GM21360 (cell line): ENCODE results near the gene CAGE1.
"Not testable (repeated sequence)": the region's sequence is repeated elsewhere in the genome, so short reads cannot be mapped to it uniquely, and the experiment has no call there.

Experiments
- ATAC-seq: cut with Tn5 transposase; IDR thresholded peaks from one replicate; pipeline ENCODE4 v1.9.1; 2021; ENCODE audit warnings: mild to moderate bottlenecking, moderate library complexity; ENCODE audit not compliant: unreplicated experiment

The CAGE1 gene

GRCh38 chr6:7410851-7411250 is 21.3 kb upstream of the CAGE1 start:
- ATAC-seq = no peak

- ATAC-seq = no peak
Observed at GRCh38 chr6:7409740-7410139, 20.2 kb upstream of the CAGE1 start.

GRCh38 chr6:7406743-7407142 is 17.2 kb upstream of the CAGE1 start:
- ATAC-seq = no peak

- no peak for ATAC-seq
Observed at GRCh38 chr6:7404546-7404945, 15.0 kb upstream of the CAGE1 start.

DNA sequence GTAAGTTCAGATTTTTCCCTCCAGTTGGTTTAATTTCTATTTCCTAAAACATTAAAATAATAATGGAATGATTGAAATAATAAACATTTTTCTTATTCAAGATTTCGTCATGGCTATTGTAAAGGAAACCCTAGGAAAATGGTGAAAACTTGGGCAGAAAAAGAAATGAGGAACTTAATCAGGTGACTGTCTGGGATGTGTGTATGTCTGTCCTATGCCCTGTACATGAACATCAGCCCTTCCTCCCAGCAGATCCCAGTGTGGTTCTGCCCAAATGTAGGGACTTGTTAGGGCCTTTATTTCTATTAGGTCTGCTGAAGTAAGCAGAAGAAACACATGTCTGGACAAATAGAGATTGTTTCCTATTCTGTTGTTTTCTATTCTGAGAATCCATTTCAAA is 13.2 kb upstream of the CAGE1 start:
- ATAC-seq = no peak

GRCh38 chr6:7401075-7401474 is 11.5 kb upstream of the CAGE1 start:
- no peak for ATAC-seq

GRCh38 chr6:7392402-7392801 is 2.9 kb upstream of the CAGE1 start:
- ATAC-seq = no peak

DNA sequence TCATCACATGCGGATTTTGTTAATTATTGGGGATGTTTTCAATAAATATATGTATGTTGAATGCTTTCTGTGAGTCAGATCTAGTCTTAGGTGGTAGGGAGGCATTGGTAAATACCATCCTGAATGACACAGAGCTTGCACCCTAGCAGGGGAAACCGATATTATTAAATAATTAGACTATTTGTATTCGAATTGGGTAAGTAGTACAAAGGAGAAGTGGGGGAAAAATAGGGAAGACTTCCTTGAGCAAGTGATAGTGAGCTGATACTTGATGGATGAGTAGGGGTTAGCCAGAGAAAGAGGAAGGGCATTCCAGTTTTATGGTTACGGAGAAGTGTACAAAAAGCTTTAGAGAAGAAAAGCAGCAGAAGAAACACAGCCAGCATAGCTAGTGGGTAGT is 1.6 kb upstream of the CAGE1 start:
- no peak for ATAC-seq

- peak; percentile 4 for ATAC-seq
Observed at GRCh38 chr6:7390226-7390878, 810 bp upstream of the CAGE1 start.

DNA sequence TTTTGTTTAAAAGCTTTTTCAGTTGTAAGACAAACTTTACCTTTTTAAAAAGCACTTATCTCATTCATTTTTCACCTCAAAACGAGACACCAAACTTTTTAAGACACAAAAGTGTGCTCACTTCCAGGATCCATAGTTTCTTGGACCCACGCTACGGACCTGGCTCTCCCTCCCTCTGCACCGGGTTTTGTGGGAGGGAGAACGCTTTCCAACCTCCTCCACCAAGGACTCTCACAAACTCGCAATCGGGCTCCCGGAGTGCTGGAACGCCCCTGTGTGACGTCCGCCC is 436 bp downstream of the CAGE1 start:
- ATAC-seq = no peak

DNA sequence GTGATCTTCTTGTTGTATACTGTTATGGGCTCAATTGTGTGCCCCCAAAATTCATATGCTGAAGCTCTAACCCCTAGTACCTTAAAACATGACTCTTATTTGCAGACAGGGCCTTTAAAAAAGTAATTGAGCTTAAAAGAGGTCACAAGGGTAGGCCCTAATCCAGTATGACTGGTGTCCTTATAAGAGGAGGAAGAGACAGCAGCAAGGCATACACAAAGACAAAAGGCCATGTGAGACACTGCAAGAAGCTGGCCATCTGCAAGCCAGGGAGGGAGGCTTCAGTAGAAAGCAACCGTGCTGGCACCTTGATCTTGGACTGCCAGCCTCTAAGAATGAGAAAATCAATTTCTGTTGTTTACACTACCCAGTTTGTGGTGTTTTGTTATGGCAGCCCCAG is 8.4 kb downstream of the CAGE1 start:
- no peak for ATAC-seq

- ATAC-seq = no peak
Observed at GRCh38 chr6:7378740-7379139, 10.8 kb downstream of the CAGE1 start.

DNA sequence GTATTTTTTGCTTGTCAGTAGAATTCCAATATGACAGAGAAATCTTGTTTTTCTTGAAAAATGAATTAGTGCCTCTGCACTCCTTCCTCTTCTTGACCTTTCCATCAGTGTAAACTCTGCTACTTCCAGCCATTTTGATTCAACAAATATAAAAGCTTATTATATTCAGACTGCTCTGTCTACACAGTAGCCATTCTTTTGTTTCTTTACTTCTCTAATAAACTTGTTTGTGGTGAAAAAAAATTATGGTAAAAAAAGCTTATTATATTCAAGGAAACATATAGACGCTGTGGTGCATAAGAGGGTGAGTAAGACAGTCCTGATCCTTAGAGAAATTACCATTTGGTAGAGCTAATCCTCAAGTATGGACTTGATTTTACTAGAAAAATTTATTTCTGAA is 11.6 kb downstream of the CAGE1 start:
- no peak for ATAC-seq

DNA sequence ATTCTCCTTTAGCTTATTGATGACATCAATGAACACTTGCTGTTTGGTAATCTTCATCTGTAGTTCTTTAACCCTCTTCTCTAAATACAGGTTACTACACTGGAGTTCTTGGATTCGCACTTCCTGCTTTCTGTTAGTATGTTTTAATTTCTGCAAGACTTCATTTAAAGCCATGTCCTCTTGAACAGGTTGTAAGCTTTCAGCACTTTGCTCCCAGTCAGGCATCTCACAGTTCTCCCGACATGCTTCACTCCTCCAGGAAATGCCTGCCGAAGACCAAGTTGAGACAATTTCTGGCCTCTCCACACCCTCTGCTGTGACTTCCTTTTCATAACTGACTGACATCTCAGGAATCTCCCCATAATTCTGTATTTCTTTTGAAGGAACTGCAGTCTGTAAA is 15.8 kb downstream of the CAGE1 start:
- no peak for ATAC-seq

GRCh38 chr6:7367408-7367807 is 22.1 kb downstream of the CAGE1 start:
- no peak for ATAC-seq

GRCh38 chr6:7351916-7352315 is 37.6 kb downstream of the CAGE1 start:
- ATAC-seq = not testable (repeated sequence)

DNA sequence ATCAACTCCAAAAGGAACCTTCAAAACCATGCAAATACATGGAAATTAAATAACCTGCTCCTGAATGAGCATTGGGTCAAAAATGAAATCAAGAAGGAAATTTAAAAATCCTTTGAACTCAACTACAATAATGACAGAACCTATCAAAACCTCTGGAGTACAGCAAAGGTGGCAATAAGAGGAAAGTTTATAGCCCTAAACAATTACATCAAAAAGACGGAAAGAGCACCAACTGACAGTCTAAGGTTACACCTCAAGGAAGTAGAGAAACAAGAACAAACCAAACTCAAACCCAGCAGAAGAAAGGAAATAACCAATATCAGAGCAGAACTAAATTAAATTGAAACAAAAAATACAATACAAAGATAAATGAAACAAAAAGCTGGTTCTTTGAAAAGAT is 39.0 kb downstream of the CAGE1 start:
- ATAC-seq = not testable (repeated sequence)

DNA sequence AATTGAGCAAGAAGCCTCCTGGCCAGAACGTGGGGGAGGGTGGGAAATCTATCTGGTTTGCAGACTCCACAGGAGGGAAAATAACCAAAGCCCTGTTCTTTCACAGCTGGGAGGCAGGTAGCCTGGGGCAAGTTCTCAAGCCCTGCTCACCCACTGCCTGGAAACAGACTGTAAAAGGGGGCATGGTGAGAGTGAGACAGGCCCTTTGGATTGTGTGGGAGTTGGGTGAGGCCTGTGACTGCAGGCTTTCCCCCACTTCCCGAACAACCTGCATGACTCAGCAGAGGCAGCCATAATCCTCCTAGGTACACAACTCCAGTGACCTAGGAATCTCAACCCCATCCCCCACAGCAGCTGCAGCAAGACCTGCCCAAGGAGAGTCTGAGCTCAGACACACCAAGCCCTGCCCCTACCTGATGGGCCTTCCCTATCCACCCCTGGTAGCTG is 42.0 kb downstream of the CAGE1 start:
- not testable (repeated sequence) for ATAC-seq

GRCh38 chr6:7344773-7345450 is 44.6 kb downstream of the CAGE1 start:
- not testable (repeated sequence) for ATAC-seq

DNA sequence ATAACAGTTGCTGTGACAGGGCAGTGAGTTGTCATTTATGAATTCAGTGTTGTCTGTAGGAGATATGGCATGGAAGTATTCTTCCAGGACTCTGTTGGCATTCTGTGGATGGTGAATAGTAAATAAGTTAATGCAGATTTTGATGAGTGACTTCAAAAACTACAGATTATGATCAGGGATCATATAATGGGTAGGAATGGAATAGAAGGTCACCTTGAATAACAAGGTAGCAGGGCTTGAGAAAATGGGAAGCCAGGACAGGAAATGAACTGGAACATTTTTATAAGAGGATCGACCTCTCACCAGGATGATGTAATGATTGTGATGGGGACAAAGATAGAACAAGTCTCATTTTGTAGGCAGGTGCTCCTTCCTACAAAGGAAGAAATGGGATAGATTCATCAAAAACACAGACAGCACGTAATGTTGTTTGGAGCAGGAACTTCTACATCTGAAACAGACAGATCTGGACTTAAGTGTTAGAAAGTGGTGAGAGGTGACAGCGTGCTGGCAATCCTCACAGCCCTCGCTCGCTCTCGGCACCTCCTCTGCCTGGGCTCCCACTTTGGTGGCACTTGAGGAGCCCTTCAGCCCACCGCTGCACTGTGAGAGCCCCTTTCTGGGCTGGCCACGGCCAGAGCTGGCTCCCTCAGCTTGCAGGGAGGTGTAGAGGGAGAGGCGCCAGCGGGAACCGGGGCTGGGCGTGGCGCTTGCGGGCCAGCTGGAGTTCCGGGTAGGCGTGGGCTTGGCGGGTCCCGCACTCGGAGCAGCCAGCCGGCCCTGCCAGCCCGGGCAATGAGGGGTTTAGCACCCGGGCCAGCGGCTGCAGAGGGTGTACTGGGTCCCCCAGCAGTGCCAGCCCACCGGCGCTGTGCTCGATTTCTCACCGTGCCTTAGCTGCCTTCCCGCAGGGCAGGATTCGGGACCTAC is 45.7 kb downstream of the CAGE1 start:
- no peak for ATAC-seq

- no peak for ATAC-seq
Observed at GRCh38 chr6:7341989-7342742, 47.4 kb downstream of the CAGE1 start.
